ENCODE data around the gene RCVRN. TPM values are rescaled to one million over a fixed set of nuclear protein-coding genes. Genes with fewer than 3 reads are reported as not detected.

The RCVRN gene
- total RNA-seq, 1 donor from 2014 or later, result not detected

DNA sequence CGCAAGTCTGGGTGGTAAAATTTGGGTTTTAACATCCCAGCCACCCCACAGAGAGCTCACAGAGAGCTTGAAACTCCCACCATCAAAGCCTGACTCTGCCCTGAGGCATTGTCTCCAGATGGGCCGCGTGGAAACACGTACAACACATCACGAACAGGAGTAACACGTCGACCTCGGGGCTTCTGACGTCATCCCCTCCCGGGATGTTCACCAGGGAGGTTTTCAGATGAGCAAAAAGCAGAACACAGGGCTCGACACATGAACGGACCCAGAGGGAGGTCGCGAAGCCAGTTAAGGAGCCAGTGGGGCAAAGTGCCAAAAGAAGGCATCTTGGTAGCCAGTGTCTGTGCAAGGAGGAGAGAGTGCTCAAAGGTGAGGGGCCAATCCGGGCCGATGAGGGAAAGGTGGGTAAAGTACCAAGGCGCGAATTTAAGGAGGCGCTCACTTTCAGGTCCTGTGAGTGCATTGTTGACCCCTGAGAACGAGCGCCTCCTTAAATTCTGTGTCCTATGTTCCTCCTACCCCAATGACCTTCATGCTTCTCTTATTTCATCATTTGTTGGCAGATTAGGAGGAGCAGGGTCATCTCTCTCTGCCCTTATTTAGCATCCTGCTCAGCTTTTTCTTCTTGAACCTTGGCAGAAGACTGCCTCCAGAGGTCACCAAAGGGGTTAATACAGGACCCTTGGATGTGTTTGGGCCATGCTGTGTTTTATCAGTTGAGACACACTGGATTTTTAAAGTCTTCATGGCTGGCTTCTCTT lies 5.6 kb downstream of the RCVRN start:
- DNase-seq (ENCODE audit: low spot score) (peak; percentile 47), ATAC-seq (peak; percentile 34)

GRCh38 chr17:9898812-9899211 lies 6.3 kb downstream of the RCVRN start:
- no peak for ATAC-seq
- DNase-seq (ENCODE audit: low spot score), result no peak

GRCh38 chr17:9897372-9897968 lies 7.6 kb downstream of the RCVRN start:
- ATAC-seq (no peak), DNase-seq (ENCODE audit: low spot score) (no peak)

DNA sequence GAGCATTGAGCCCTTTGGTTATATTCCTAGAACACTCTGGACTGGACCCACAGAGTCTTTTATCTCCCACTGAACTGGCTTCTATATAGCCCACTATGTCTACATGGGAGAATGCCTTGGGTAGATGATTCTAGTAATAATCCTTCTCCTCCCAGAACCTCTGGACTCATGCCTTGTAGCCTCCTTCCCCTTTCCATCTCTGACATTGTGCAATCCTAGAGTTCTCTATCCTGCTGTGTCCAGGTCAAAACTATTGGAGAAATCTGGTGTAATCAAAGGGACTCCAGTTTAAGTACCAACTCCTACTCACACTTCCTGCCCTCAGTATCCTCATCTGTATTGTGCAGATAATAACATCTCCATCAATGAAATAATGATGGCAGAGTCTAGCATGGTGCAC lies 9.1 kb downstream of the RCVRN start:
- ATAC-seq (no peak), DNase-seq (ENCODE audit: low spot score) (no peak)

DNA sequence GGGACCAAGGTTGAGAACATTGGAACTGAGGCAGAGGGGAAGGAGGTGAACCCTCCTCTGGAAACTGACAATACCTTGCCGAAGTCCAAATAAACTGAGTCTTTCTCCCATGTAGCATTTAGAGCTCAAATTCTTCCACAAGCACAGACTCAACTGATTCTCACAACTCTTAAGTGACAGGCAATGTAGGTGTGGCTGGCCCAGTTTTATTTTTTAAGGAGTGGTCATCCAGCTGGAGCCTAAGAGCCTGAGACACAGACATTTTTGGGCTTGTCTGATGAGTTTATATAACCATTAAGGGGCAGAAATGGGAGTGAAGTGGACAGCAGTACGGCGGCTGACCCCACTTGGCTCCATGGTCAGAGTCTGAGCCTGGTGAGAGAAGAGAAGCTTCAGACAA lies 10.8 kb downstream of the RCVRN start:
- ATAC-seq, result no peak
- no peak for DNase-seq (ENCODE audit: low spot score)

GRCh38 chr17:9893411-9894012 lies 11.6 kb downstream of the RCVRN start:
- DNase-seq (ENCODE audit: low spot score) (no peak), ATAC-seq (no peak)

DNA sequence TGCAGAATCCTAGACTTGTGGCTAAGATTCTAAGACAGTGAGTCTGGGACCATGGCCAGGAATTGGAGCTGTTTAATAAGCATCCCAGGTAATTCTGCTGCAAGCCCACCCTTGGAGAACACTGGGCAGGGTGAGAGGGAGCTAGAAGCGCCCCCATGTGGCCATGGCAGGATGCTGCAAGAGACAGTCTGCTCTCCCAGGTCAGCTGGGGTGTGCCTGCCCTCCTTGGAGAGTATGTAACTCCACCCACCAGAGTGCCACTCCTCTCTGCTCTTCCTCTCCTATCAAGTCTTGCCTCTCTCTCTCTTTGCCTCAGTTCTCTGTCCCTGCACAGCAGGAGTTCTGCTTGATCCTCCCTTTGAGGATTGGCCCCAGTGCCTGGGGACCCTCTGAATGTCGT lies 14.9 kb downstream of the RCVRN start:
- peak; percentile 37 for ATAC-seq

DNA sequence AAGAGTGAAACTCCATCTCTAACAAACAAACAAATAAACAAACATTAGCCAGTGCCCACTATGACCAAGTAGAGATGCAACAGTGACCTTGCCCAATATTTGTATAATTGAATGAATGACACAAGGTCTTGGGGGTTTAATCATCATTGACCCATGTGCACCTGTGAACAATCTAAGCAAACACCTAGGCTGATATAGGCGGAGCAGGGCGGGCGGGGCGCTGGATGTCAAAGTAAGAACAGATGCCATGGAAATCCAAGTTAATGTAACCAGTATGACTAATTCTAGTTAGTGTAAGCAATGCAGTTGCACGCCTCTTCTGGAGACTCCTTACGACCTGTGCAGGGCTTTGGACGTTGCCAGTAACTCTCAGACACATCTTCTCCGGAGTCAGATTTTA lies 17.6 kb downstream of the RCVRN start:
- no peak for DNase-seq (ENCODE audit: low spot score)
- no peak for ATAC-seq

More for the DNA sequence above, 14.9 kb downstream of the RCVRN start:
- DNase-seq (ENCODE audit: low spot score), result no peak

DNA sequence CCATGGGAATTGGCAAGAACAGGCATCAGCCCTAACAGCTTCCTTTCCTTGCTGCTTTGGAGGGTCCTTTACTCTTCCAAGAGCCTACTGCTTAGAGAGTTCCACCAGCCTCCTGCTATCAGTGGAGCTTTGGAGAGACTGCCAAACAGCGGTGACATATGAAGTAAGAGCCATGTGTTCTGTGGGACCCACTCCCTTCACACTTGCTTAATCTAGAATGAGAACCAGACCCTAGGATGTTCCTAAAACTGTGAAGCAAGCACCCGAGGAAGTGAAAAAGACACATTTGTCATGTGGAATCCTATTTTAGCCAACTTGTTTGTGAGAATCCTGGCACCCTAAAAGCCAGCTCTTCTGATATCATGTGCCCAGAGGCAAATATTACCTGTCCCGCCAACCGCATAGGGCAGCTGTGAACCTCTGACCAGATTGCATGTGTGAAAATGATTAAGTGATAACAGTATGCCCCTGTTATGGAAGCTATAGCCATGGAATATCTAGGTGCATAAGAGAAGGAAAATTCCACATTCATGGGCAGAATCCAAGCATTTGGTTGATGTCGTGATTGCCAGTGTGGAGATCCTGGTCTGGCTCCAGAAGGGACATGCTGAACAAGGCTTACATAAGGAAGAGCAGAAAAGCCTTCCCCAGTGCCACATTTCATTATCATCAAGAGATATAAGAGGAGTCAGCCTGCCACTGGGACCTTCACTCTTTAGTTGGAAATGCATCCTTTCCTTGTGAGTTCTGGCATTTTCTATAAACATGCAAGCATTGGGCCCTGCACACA lies 18.7 kb downstream of the RCVRN start:
- DNase-seq (ENCODE audit: low spot score) (no peak), ATAC-seq (no peak)

DNA sequence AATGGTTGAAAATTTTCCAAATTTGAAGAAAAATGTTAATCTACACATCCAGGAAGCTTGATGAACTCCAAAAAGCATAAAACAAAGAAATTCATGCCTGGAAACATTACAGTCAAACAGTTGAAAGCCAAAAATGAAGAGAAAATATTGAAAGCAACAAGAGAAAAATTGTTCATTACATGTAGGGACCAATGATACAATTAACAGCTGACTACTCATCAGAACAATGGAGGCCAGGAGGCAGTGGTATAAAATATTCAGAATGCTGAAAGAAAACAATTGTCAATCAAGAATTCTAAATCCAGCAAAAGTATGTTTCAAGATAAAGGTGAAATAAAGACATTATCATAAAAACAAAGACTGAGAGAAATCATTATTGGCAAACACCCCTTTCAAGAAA lies 21.6 kb downstream of the RCVRN start:
- DNase-seq (ENCODE audit: low spot score), result no peak

DNA sequence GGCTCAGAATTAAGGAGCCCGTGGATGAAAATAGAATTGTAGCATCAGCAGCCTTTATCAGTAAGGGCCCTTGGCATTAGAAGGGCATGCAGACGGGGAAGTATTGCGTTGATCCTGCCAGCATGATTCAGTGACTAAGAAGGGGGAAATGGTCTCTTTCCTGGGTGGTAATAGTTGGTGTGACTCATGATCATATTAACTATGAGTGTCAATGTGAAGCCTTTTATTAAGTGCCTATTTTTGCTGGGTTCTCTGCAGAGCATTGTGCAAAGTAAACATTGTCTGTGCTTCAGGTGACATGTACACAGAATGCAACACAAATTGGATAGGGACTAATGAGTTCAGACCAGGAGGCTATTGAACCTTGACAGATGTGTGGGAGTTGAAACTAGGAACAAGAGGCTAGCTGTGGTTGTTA lies 24.5 kb downstream of the RCVRN start:
- ATAC-seq (no peak), DNase-seq (ENCODE audit: low spot score) (no peak)

More for the DNA sequence above, 21.6 kb downstream of the RCVRN start:
- ATAC-seq, result no peak

DNA sequence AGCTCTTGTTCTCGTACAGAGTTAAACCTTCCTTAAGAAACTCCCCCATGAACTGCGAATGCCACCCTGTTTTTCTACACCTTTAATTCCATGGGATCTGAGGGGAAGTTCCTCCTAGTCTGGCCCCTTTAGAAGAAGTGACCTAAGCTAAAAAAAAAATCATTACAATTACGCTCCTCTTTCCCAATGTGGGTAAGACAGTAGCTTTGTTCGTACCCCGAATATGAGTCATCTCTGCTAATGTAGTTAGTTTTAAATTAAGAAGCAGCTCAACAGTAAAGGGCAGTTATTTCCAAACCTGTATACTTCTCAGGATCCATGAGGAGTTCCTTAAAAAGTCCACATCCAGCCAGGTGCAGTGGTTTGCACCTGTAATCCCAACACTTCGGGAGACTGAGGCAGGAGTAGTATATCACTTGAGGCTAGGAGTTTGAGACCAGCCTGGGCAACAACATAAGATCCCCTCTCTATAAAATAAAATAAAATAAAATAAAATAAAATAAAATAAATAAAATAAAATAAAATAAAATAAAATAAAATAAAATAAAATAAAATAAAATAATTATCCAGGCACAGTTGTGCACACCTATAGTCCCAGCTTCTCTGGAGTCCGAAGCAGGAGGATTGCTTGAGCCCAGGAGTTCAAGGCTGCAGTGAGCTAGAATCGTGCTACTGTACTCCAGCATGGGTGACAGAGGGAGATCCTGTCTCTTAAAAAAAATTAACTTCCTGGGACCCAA lies 26.1 kb downstream of the RCVRN start:
- ATAC-seq (no peak), DNase-seq (ENCODE audit: low spot score) (no peak)

DNA sequence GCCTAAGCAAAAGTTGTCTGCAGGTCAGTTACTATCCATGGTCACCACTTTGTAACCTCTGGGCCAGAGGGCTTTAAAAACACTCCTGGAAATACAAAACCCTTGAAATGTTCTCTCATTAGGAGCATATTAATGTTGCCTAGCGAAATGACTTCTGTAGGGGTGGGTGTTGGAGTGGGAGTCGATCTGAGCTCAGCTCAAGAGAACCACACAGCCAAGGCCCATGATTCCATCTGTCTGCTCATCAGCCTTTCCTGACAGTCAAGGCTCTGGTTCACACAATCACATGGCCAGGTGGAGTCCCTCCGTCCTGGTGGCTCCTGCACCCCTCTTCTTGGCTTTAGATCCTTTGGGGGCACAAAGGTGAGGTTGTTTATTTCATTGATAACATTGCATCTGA lies 26.7 kb downstream of the RCVRN start:
- ATAC-seq (no peak), DNase-seq (ENCODE audit: low spot score) (no peak)

DNA sequence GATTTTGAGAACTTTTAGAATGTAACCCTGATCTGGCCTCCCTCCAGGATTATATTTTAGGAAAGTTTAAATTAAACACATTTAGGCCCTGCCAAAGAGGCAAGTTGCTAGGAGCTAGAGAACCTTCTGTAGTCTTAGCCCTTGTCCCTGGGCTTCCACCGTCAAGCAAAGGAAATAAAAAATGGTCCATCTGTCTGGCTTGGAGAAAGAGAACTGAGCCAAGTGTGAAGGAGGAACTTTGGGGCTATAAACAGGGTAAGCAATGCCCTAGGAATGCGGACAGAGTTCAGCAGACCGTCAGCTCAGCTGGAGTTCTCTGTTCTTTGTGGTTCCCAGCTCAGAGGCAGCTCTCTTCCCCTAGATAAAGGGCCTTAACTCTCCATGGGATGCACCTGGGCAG lies 29.6 kb downstream of the RCVRN start:
- ATAC-seq, result no peak
- no peak for DNase-seq (ENCODE audit: low spot score)

GRCh38 chr17:9874722-9875121 lies 30.3 kb downstream of the RCVRN start:
- DNase-seq (ENCODE audit: low spot score) (no peak), ATAC-seq (peak; percentile 52)

- DNase-seq (ENCODE audit: low spot score) (no peak), ATAC-seq (no peak)
Measured at GRCh38 chr17:9872852-9873251, 32.2 kb downstream of the RCVRN start.

DNA sequence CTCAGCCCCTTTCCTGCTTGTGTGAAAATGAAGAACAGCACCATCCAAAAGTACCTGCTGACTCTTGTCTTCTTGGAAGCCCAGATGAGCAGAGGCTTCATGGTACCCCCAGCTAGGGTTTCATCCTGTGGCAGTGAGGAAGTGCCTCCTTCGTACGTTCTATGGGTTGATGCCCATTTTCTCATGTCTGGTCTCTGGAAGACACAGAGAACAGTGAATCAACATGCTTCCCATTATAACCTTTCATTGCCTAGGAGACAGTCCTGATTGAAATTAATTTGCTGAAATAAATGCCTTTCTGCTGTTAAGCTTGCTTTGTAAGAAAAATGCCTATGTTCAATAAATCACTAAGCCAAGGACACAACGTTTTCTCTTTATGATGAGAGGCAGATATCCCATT lies 36.5 kb downstream of the RCVRN start:
- ATAC-seq (no peak), DNase-seq (ENCODE audit: low spot score) (no peak)

DNA sequence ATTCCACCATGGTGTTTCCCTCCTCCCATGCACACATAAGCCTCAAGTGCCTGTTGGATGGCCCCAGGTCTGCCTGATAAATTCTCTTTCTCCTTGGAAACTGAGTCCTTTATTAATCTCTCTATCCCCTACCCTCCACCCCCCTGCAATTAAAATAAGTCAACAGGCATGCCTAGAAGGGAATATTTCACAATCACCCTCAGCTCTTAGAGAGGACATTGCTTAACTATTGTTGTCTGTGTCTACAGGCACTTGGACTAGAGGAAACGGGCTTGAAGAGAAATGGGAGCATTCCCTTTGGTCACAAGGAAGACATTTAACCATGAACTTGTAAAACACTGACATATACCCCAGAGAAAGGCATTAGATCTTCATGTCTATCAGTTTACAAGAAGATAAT lies 39.5 kb downstream of the RCVRN start:
- ATAC-seq, result no peak
- DNase-seq (ENCODE audit: low spot score), result no peak

DNA sequence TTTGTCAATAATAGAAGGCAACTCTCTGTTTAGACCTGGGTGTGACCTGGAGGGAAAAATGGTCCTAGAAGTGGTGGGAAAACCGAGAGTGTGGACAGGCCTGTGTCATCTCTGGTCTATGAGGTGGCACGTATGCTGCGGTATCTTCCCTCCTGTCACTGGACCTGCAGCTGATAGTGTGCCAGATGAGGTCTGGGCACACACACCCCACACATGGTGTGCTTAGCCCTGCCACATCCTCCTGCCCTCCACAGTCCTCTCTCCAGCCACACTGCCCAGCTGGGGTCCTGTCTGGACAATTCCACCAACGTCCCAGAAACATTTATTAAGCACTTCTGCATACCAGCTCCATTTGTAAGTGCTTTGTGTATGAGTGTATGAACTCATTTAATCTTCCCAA lies 42.1 kb downstream of the RCVRN start:
- DNase-seq (ENCODE audit: low spot score) (no peak), ATAC-seq (no peak)

- DNase-seq (ENCODE audit: low spot score) (no peak), ATAC-seq (no peak)
Measured at GRCh38 chr17:9862220-9862619, 42.9 kb downstream of the RCVRN start.

DNA sequence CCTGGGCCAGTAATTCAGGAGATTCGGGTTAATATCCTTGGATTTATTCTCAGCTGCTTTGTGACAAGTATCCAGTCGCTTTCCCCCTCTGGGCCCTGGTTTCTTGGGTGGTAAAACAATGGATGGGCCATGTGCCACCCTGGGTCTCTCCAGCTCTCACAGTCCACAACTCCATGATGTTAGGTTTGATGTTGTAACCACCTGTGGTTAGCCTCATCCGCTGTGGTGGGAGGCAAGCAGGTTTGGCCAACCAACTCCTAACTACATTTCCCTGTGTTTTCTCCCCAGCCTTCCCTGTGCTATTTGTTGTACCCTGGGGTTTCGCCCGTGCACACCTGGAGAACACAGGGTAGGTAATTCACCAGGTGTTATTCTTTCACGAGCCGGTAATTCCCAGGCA lies 44.2 kb downstream of the RCVRN start:
- ATAC-seq, result no peak
- no peak for DNase-seq (ENCODE audit: low spot score)
